Effector CD8-positive, alpha-beta T cell (primary cell): ENCODE results near the gene SLC51A.

ENCODE experiments used
- DNase-seq: peaks from one replicate; lab custom pipeline; 2025; lab: John Stamatoyannopoulos, UW

SLC51A gene

DNA sequence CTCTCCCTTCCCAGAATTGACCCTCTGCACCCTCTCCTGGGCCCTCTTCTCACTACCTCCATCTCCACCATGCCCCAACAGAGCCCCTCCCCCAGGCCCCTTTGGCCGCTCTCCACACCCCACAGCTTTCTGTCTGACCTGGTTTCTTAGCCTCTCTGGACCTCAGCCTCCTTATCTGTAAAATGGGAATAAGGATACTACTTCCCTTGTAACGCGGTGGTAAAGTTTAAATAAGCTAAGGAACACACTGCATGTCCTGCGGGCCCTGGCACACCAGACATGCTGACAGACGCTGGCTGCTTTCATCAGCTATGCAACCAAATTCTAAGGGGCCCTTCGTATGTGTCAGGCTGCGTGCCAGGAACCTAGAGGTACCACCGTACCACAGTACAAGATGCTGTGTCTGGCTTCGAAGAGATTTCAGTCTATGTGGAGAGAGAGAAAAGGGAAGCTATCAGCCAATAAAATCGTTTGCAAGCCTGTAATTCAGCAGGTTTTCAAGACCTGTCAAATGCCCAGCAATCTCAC lies 777 bp upstream of the SLC51A start:
- DNase-seq, result no peak

DNA sequence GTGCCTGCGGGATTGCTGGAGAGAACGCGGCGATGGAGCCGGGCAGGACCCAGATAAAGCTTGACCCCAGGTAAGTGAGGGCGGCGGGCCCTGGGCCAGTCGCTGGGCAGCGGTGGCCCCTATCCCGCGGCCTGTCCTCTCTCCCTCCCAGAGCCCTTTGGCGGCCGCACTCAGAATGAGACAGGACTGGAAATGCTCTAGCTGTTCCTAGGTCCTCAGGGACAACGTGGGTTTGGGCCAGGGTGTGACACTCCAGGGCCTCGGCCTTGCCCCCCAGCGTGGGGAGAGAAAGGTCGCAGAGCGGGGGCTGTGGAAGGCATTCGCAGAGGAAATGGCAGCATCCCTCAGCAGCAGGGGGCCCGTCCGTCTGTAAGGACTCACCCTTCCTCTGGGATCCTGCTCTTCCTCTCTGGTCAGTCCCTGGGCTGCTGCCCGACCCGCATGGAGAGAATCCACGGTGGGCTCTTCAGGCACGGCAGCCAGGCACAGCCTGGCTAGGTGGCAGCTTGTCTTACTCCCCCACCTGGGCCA lies 412 bp downstream of the SLC51A start:
- no peak for DNase-seq

DNA sequence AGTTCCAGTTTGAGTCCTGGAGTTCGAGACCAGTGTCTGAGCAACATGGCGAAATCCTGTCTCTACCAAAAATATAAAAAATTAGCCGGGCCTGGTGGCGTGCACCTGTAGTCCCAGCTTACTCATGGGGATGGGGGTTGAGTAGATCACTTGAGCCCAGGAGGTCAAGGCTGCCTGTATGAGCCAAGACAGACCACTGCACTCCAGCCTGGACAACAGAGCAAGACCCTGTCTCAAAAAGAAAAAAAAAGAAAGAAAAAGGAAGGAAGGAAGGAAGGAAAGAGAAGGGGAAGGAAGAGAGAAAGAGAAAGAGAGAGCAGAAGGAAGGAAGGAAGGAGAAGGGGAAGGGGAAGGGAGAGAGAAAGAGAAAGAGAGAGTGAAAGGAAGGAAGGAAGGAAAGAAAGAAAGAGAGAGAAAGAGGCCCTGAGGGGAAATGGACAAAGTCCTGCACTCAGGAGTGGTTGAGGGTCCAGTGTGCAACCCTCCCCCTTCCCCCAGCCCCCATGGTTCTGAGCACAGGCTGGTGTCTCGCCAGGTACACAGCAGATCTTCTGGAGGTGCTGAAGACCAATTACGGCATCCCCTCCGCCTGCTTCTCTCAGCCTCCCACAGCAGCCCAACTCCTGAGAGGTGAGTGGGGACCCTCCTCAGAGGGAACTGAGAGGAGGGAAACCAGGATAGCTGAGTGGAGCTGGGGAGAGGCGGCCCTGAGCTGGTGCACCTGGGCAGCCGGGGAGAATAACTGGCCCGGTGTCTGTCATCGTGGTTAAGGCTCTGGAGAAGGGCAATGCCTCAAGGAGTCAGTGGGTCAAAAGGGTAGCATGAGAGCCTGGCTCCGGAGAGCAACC lies 1.2 kb downstream of the SLC51A start:
- DNase-seq, result no peak

DNA sequence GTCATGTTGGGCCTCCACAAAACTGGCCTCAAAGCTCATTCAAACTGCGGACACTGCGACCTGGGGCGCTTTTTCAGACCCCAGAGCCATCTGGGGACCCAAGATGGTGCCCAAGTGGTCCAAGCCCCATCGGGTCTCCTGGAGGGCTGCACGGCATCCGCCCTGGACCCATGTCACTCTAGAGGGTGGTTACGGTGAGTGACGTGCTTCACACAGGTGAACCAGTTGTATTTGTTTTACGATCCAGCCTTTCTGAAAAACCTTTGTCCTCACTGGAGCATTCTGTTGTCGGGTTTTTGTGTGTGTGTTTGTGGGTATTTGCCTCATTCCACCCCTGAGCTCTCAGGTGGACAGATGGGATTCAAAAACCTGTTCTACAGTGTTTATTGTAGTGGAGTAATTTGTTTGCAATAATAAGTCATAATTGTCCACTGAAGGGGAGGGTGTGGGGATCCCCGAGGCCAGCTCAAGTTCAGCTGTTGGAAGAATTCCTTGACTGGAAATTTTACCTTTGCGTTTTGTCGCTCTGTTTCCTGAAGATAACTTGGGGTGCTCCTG lies 1.9 kb downstream of the SLC51A start:
- DNase-seq, result no peak

DNA sequence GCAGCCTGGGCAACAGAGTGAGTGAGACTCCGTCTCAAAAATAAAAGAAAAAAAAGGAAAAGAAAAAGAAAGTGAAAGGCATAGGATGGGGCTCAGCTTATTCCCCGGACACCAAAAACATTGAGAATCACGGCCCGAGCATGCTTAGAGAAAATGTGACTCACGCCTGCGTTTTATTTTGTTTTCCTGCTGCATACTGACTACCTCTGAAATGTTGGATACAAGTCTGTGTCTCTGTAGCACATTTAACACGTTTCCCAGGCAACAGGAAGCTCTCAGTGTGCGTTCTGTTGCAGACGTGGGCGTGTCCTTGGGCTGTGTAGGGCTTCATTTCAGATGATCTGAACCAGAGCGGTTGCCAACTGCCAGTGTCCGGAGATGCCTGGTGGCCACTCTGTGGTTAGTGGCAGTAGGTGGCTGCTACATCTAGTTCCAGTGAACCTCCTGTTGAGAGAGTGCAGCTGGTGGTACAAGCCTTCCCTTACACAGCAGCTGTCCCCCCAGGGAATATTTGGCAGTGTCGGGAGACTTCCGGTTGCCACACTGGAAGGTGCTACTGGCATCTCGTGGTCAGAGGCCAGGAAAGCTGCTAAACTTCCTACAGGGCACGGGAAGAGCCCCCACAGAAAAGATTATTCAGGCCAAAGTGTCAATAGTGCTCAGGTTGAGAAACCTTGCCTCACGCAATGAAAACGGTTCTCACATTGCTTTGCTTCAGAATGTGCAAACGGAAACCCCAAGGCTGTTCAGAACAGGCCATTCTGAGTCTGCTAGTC lies 3.0 kb downstream of the SLC51A start:
- DNase-seq, result peak; percentile 20

DNA sequence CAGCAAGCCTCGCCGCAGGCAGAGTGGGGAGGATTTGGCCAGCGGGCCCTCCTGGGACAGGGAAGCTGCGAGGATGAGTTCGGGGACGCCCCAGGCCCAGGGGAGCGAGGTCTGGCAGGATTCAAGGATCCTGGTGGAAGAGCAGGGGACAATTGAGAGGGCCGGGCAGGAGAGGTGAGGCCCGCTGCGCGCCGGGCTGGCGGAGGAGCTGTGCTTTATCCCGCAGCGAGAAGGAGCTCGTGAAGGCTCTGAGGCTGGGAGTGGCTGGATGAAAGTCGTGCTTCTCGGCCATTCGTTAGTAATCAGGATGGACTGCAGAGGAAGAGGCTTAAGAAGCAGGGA lies 3.6 kb downstream of the SLC51A start:
- no peak for DNase-seq

DNA sequence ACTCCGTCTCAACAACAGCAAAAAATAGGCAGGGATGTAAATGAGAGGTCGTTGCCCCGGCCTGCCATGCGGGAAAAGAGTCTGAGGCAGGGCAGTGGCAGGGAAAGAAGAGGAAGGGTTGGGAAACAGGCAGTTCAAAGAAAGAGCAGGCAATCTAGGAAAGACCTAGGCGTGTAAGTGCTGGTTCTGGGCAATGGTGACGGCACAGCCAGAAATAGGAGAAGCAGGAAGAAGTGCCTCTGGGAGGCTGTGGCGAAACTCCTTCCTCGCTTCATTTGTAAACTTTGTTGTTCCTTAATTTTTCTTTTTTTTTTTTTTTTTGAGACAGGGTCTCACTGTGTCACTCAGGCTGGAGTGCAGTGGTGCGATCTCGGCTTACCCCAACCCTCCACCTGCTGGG lies 4.3 kb downstream of the SLC51A start:
- no peak for DNase-seq

DNA sequence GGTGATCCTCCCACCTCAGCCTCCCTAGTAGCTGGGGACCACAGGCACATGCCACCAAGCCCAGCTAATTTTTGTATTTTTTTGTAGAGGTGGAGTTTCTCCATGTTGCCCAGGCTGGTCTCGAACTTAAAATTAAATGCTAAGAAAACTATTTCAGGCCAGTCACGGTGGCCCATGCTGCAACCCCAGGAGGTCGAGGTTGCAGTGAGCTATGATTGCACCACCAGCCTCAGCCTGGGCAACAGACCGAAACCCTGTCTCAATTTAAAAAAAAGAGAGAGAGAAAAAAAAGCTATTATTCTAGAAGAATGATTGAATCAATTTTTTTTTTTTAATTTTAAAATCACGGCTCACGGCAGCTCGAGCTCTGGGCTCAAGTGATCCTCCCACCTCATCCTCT lies 4.7 kb downstream of the SLC51A start:
- no peak for DNase-seq

DNA sequence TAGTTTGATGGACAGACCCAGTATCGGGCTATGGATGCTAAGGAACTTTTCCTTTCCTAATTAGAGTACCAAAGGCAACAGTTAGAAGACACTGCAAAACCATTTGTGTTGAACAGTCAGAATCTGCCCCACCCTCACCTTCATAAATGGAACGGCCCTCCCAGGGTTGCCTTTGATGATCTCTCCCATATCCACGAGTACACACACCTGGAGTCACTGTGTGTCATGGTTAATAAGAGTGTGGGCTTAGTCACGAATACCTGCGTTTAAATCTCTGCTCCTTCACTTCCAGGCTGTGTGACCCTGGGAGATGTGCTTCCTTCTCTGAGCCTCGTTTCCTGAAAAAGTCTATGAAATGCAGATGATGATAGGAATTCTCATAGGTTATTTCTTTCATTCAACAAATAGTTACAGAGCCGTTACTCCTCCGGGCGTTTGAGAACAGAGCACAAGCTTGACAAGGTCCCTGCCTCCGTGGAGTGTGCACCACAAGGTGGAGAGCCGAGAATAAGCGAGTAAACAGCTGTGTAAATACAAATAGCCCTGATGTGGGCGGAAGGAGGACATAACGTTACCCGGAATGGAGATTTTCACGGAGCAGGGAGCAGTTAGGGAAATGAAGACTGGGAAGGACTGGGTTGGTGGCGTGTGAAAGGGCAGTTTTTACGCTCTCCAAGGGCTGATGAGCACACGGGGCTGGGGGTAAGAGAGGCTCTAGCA lies 6.7 kb downstream of the SLC51A start:
- DNase-seq, result no peak

DNA sequence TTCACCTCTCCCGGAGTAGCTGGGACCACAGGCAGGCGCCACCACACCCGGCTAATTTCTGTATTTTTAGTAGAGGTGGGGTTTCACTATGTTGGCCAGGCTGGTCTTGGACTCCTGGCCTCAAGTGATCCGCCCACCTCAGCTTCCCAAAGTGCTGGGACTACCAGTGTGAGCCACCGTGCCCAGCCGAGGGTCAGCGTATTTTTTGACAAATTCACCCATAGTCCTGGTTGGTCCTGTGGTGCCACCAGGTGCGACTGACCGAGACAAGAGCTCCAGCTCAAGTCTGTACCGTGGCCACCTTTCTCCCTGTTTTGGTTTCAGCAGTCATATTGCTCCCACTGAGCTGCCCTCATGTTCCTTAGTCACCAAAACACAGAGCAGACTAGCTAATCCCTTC lies 8.8 kb downstream of the SLC51A start:
- DNase-seq, result no peak

DNA sequence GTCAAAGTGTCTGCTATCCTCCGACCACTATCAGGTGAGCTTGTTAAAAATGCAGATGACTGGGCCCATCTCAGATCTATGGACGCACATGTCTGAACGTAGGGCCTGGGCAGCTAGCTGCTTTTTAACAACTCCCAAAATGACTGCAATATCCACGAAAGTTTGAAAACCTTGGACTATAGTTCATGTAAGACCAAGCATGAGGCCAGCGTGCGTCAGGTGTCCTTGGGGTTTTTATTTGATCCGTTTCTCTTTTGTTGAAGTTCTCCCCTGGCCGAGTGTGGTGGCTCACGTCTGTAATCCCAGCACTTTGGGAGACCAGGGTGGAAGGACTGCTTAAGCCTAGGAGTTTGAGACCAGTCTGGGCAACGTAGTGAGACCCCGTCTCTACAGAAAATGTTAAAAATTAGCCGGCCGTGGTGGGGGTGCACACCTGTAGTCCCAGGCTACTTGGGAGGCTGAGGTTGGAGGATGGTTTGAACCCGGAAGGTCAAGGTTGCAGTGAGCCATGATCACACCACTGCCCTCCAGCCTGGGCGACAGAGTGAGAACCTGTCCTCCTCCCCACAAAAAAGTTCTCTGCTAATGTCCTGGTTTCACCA lies 9.5 kb downstream of the SLC51A start:
- DNase-seq, result no peak

DNA sequence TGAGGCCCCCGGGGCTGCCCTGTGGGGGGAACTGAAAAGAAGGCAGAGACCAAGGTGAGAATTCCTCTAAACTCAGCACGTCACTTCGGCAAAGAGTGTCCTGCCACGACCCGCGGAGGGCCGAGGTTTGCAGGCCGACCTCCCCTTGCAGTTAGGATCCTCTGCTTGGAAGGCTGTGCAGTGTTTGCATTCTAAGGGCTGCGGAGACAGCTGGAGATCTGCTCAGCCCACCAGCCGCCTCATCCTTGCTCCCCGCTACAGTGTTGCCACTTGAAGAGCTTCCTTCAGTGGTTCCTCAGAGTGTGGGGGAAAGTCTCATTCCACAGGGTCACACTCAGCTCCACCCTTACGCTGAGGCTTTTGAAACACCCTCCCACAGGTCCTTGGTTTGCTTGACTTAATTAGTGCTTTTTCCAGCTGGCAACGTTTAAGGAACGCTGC lies 10.8 kb downstream of the SLC51A start:
- no peak for DNase-seq

DNA sequence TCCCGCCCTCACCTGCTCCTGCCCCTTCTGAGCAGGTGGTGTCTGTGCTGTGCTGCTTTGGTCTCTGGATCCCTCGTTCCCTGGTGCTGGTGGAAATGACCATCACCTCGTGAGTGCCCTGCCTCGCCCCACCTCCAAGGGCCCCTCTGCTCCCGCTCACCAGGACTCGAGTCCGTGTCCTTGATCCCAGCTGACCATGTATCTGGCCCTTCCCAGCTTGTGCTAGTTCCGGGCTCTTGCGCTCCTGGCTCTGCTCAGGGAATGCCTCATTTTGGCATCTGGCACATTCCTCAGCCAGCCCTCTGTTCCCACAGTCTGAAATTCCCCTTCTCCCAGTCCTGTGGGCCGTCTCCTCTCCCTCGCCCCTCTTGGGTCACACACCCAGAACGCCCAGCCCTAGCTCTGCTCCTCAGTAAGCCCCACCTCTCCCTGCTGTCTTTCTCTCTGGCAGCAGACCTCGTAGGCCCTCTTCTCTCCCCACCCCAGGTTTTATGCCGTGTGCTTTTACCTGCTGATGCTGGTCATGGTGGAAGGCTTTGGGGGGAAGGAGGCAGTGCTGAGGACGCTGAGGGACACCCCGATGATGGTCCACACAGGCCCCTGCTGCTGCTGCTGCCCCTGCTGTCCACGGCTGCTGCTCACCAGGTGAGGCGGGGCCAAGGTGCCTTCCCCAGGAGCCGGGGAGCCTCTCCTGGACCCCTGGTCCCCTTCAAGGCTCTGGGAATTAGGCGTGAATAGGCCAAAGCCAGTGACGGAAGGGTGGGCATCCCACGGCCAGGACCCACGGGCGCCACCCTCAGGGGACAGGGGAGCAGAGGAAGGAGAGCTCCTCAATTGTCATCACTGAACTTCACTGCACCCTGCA lies 11.5 kb downstream of the SLC51A start:
- no peak for DNase-seq

DNA sequence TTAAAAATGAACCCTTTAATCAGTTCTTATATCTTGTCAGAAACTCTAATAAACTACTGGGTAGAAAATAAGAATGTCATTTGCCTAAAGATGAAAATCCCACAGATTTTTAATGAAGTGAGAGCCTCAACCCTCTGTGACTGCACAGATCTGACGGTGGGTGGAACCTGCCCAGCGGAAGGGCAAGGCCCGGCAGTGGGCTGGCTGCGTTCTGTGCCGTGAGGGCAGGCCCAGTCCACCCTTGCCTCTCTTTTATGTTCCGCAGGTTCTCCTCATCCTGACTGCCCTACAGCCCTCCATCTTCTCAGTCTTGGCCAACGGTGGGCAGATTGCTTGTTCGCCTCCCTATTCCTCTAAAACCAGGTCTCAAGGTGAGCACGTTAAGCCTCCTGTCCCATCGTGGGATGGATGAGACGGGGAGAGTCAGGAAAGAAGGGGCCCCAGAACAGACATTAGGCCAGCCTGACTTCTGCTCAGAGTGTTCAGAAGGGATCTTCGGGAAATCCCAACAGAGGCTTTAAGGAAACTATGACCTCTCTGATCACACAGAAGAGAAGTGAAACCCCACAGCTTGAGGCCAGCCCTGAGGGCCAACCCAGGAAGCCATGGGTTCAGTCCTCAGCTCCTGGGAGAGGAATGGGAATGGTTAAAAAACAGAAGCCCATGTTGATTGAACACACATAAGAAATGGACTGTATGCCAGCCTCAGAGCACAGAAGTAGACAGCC lies 16.0 kb downstream of the SLC51A start:
- no peak for DNase-seq

DNA sequence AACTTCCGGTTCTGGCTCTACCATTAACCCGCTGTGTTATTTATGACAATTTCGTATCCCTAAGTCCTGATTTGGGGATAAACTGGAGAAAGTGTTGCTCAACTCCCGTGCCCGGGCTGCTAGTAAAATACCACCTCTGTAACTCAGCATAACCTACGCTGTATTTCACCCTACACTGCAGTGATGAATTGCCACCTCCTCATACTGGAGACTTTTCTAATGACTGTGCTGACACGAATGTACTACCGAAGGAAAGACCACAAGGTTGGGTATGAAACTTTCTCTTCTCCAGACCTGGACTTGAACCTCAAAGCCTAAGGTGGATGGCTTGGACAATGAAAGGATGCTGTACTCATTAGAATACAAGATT lies 16.5 kb downstream of the SLC51A start:
- no peak for DNase-seq

DNA sequence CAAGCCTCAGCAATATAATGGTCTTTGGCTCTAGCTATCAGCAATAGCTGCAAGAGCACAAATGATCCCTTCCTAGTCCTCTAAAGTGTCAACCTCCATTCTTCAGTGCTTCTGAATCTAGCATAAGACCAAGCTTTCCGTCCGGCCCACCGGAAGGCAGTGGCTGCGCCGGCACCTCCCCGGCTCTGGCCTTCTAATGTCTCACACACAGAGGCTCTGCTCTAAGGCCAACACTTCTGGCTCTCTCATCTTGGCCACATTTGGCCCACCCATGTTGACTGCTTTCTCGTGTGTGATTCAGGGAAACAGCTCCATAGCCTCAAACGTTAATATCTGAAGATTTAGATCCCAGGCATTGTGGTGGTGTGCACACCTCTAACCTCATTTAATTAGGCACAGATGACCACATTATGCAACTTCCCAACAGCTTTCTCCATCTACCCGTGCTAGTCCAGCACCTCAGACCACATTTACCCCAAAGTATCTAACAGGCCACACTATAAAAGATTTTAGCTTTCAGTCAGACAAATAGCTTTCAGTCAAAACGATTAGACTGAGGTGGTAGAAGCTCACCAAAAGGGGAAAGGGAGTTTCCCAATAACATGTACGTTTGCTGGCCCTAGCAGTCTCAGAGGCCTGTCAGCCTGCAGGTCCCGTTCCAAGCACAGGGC lies 19.3 kb downstream of the SLC51A start:
- no peak for DNase-seq

DNA sequence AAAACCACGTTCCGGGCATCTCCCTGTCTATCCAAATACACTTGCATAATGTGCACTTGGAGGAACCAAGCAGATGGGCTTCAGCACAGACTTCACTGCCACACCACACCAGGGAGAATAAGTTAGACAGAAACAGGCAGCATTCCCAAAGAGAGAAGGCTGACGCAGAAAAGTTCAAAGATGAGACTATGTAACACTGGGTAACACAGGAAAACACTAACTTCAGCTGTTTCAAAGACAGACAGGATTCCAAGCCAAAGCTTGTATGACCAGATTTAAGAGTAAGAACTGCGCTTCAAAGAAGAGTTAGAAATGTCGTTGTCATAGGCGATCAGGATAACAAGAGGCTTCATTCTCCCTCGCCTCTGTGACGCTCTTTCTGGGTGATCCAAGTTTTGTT lies 19.9 kb downstream of the SLC51A start:
- DNase-seq, result no peak

DNA sequence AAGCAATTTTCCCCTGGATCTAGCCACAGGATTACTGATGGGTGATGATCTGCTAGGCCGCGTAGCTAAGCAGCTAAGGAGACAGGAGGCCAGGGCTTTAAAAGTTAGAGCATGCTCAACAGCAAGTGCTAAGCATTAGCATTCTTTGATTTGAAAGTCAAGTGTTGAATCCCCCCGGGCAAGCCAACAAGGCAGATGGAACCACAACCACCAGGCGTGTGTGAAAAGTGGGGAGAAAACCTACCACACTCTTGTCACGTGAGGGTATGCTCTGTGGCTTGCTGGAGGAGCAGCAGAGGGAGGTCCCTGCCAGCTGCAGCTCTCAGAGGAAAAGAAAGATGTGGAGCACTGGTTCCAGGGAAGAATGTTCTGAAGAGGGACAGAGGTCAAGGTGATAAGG lies 20.9 kb downstream of the SLC51A start:
- no peak for DNase-seq
